HG03432 (cell line): ENCODE measurements around the gene HIP1R.
"Not testable (repeated sequence)": the region's sequence is repeated elsewhere in the genome, so short reads cannot be mapped to it uniquely, and the experiment has no call there.

Source experiments
- ATAC-seq: cut with Tn5 transposase; IDR thresholded peaks from one replicate; pipeline ENCODE4 v1.9.1; 2021; ENCODE audit warnings: mild to moderate bottlenecking, moderate library complexity; ENCODE audit not compliant: unreplicated experiment

The HIP1R gene

DNA sequence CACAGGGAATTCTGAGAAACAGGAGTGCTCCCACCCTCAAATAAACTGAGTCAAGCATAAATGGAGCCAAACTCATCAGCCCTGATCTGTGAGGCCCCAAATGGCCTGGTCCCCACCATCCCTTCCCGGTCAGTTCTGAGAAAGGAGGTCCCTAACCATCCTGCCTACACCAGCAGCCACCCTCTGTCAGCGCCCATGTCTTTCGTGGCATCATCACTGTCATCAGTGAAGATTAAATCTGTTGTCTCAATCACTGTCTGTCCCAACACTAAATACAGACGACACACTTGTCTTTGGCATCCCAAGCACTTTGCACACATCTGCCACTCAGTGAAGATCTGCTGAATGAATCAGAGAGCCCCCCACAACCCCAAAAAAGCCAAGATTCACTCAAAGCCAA lies 38.3 kb downstream of the HIP1R start:
- ATAC-seq: no peak

DNA sequence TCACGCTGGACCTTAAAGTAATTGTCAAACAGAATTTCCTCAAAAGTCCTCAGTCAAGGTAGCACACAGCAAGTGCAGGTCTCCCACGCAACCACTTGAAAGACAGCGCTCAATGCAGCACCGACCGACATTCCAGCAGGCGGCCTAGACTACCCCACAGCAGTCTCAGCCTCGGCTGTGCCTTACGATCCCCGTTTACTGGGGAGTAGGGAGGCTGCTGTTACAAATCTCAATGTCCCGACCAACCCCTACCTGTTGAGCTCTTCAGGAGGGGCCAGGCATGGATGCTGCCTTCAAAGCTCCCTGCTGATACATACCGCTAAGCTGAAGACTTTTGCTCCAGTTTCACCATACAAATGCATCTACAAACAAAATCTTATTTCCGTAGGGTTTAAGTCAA lies 38.8 kb downstream of the HIP1R start:
- no peak for ATAC-seq

DNA sequence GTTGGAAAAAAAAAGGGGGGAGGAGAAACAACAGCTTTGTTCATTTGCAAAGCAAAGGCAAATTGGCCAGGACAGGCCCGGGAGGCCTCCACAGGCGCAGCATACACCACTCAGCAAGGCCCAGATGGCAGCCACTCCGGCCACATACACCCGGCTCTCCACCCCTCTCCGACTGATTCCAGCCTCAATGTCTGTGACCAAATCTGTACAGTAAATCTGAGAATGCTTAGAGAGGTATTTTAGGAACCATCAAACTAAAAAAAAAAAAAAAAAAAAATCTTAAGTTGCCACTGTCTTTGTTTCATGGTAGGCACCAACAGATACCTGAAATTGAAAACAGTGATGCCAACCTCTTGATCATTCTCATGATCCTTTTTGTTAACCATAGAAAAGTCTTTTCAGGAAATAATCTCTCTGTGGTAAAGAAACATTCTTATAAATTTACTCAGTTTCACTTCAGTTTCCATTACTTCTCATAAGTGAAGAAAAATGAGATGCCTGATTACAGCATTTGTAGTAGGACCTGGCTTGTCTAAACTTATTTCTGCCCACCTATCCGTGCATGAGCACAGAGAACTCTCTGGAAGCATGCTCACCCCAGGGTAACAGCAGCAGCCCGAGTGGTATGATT lies 40.4 kb downstream of the HIP1R start:
- ATAC-seq: peak; percentile 70

DNA sequence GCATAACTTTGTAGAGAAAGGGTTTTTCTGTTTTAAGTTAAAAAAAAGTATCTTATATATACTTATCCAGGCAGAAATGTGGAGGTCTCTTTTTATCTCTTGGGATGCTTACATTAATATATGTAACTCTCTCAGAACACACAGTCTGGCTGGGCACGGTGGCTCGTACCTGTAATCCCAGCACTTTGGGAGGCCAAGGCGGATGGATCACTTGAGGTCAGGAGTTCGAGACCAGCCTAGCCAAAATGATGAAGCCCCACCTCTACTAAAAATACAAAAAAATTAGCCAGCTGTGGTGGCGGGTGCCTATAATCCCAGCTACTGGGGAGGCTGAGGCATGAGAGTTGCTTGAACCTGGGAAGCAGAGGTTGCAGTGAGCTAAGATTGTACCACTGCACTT lies 41.0 kb downstream of the HIP1R start:
- not testable (repeated sequence) for ATAC-seq

DNA sequence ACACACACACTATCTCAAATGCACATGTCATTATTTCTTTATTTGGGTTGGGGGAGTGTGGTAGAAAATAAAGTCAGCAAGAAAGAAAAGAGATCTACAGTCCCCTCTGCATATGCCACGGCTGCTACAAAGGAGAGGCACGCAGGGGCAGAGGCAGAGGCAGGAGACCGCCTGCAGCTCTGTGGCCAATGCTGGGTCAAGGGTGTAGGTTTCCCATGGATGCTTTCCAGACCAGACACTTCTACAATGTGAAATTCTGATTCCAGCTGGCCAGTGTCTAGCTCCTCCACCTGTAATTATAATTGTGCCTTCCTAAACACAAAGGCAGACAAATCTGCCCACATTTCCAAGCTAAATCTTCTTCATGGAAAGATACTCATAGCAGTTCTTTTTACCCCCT lies 41.5 kb downstream of the HIP1R start:
- ATAC-seq: no peak

DNA sequence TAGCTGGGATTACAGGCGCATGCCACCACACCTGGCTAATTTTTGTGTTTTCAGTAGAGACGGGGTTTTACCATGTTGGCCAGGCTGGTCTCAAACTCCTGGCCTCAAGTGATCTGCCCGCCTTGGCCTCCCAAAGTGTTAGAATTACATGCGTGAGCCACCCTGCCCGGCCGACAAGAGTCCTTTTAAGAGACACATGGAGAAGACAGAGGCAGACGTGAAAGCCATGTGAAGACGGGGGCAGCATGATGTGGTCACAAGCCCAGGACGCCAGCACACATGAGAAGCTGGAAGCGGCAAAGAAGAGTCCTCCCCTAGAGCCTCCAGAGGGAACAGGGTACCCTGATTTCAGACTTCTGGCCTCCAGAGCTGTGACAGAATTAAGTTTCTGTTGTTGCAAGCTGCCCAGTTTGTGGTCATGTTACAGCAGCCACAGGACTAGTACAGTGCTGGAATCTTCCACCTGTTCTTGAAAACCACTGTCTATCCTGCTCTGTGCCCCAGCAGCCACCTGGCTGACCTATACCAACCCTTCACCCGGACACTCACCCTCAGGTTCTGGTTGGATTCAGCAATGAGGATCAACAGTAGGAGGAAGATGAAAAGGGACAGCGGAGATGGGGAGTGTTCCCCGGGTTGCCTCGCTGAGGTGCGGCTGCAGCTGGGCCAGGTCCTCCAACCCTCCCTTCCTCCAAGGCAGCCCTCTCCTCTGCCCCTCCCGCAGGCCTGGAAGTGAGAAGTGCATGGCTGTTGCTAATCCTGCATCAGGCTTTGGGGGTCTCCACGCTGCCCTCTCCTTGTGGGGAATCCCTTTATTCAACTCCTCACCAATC lies 43.7 kb downstream of the HIP1R start:
- ATAC-seq: no peak

DNA sequence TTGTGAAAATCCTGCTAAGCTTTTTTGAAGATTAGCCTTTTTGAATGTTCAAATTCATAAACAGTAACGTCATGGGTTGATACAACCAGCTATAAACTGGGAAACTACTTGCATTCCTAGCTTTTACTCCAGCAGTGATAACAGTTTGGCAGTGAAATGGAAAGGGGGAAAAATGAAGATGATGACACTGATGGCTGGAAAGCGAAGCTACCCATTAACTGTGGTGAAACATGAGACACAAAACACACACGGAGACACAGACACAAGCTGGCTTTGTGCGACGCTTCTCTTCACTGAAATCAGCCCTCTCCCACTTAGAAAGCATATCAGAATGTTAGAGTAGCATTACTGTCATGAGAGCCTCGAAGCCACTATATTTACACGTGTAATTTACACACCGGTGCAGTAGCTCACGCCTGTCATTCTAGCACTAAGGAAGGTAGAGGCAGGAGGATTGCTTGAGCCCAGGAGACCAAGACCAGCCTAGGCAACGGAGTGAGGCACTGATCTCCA lies 45.0 kb downstream of the HIP1R start:
- ATAC-seq: no peak

DNA sequence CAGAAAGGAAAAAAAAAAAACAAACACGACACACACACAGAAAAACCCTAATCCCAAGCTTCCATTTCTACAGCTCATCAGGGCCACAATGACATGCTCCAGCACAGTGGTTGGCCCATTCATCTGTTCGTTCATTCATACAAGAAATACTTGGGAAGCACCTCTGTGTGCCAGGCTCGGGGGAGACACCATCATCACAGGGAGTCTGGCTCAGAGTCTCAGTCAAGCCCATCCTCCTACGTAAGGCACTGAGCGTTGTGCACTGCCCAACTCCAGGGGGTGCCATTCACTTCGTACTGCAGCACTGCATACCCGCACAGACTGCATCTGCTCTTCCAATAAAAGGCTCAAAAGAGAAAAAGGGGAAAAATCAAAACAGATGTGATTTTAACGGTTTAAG lies 45.4 kb downstream of the HIP1R start:
- no peak for ATAC-seq

DNA sequence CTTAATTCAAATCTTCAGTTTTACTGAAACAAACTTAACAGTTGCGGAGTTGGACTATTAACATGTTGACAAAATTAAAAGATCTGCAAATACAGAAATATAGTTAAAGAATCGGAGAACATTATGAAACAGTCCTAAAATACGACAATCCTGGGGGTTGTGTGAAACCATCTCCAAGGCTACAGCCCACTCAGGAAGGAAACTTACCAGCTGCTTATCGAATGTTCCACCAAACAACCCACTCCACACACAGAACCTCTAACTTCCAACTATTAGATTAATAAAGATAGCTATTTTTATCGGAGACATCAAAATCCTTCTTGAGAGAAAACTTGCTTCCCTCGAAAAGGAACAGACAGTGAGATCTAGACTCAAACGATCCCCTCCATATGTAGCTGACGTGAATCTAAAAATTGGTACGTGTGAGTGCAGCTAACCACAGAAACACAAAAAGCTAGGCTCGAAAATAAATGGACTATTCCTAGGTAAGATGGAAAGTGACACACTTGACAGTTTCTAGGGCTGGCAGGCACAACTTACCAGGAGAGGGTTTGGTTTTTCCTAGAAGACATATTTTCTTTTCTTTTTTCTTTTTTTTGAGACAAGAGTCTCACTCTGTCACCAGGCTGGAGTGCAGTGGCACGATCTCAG lies 47.8 kb downstream of the HIP1R start:
- no peak for ATAC-seq

DNA sequence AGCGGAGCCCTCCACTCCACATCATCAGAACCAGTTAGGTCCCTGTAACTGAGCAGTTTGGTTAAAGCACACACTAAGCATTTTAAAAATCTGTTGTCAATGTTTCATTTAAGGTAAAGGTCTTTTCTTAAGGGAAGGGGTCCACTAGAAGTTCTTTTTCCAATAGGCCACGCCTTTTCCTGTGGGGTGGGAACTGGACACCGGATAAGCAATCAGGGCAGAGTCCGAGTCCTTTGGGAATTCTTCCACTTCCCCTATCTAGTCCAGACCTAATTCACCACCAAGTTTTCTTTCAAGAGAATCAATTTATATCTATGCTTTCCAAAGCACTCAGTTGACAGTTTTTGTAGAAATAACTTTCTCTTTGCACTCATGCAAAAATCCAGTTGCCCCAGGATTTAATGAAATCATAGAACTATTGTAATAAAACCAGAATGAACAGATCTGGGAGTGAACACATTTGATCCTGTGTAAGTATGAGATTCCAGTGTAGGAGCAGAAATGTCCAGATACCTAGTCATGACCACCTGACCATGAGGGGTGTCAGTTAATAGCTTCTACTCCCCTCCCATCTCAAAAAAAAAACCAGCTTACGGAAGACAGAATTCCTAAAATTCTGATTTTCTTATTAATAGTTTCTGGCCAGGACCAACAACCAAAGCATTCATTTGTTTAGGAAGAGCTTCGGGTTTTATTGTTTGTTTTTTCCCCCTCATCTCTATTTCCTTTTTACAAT lies 49.0 kb downstream of the HIP1R start:
- no peak for ATAC-seq

DNA sequence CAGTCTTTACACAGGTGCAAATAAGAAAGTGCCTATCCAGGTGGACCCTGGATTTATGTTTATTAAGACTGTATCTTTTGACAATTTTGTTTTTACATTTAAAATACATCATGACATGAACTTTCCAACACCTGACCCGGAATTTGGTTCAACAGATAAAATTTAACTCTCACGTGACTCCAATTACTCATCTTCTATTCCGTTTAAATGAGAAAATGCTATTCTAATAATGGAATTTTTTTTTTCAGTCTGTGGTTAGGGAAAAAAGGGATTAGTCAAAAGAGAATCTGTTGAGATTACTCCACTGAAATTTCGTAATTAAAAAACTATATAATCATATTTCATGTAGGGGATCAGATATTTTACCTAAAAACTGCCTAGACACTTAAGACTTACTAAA lies 49.6 kb downstream of the HIP1R start:
- no peak for ATAC-seq

DNA sequence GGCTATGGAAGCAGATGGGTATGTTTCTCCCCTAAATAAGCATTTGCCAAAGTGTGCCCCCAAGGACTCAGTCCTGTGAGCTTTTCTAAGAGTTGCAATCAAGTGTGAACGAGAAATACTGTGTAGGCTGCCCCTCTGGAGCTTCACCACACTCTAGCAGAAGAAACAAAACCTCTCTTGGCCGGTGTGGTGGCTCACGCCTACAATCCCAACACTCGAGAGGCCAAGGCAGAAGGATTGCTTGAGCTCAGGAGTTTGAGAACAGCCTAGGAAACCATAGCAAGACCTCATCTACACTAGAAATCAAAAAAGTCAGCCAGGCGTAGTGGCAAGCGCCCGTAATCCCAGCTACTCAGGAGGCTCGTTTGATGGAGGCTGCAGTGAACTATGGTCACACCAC lies 50.9 kb downstream of the HIP1R start:
- ATAC-seq: no peak

DNA sequence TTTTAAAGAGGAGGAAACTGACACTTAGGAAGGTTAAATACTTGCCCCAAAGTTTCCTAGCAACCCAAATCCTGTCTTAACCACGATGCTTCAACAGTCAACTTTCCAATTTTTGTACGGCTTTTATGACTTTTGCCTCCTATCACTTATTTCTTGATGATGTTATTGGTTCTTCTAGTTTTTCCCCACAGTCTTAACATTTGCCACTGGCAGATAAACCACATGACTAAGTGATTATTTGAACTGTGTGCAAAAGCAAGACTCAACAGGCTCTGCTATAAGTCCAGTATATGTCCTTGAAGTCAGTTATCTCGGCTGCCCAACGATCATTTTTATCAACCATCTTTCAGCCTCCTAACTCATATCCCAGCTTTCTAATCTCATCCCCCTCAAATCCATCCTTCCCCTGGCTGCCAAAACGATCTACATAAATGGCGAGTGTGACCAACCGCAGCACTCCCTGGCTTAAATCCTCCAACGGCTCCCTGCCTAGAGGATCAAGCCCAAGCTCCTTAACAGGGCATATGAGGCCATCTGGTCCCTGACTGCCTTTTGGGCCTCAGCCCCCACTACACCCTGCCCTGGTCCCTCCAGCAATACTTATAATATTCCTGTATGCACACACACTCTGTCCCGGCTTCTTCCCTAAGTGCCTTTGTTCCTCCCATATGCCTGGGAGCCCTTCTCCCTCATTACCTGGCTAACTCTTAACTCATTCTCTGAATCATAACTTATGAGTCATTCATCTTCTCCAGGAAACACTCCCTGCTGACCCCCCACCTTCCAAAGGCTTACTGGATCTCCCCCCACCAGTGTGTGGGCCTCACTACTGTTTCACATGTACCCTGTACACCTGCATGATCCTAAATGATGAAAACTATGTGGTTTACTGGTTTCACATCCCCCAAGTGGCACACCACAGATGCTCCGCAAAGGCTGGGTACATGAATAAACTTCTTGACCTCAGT lies 51.9 kb downstream of the HIP1R start:
- peak; percentile 70 for ATAC-seq

DNA sequence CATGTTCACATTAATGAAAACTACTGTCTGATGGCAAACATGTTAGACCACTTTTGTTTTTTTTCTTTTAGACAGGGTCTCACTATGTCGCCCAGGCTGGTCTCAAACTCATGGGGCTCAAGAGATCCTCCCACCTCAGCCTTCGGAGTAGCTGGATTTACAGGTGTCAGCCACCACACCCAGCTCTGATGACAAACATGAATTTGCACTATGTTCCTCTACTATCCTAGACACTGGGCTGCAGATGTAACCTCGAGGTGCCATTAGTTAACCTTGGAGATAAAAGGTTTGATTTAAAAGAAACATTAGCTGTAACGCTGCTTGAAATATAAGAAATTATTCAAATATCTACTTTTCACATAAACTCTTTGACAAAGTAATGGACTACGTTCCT lies 52.6 kb downstream of the HIP1R start:
- ATAC-seq: peak; percentile 33

DNA sequence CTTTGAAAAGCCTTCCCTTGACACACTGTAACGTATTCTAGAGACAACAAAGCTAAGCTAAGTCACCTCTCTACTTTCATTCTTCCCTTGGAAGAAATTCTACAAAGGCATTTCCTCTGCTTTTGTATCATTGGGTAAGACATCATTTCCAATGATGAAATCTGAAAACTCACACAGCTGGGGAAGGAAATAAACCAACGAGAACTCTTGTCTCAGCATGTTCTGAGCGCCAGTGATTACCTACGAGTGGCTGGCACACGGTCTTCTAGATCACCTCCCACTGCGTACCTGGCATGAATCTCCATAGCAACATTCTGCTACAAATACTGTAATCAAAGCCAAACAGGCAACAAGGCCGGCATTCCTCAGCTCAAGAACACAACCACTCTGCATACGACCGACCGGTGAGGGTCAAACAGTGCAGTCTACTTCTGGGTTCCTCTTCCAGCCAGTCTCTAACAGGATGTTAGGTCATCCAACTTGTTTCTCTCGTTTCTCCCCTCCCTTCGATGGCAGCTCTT lies 53.0 kb downstream of the HIP1R start:
- no peak for ATAC-seq

DNA sequence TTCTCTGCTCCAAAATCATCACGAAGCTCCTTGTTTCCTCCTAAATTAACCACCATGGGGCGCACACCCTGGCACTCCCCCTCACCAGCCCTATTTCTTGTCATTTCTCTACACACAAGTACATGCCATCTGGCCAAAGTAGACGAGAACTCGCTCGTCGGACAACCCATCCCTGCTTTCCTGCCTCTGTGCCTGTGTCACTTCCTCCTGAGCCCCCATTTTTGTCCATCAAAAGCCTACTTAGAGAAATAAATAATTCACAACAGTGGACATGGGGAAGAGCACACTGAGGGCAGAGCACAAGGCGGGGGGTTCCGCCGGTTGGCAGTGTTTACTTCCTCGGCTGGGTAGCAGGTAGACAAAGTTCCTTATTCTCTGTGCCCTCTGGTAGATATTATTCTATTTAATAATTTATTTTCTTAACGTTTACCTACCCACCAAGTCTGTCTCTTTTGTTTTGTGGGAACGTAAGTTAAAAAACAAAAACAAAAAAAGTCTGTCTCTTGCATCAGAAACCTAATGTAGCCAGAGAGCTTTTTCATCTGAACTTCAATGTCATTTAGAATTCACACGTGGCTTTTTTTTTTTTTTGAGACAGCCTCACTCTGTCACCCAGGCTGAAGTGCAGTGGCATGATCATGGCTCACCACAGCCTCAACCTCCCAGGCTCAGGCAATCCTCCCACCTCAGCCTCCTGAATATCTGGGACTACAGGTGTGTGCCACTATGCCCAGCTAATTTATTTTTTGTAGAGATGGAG lies 54.7 kb downstream of the HIP1R start:
- ATAC-seq: no peak

DNA sequence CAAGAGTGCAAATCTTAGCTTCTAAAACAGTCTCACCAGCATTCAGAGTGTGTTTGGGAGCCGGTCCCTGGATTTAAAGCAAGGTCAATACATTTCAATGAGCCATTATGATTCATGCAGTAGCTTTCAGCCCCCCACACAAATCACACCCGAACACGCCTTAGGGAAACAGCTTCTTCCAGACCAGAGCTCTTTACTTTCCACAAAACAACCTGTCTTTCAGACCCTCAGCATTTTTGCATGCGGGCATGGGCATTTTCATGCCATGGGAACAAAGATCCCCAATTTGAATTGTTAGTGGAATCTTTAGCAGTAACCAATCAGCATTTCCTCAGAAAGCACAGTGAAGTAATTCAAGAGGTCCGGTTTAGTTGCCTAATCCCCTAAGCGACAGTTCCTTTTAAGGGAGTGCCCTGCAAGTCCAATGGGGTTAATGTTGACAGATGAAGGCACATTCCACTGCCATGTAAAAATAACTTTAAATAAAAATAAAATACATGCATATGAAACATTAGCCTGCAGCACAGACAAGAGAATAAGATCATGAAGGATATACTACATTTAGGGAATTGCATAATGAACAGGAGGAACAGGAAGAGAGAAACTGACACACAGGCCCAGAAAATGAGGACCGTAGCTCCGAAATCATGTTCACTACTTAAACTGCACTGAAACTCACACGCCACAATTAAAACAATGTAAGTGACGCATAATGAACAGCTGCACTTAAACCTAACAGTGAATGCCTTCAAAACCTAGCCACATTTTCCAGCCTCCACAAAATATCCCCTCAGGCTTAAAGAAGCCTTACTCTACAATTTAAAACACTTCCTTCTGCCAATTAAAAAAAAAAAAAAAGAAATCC lies 56.6 kb downstream of the HIP1R start:
- ATAC-seq: no peak

DNA sequence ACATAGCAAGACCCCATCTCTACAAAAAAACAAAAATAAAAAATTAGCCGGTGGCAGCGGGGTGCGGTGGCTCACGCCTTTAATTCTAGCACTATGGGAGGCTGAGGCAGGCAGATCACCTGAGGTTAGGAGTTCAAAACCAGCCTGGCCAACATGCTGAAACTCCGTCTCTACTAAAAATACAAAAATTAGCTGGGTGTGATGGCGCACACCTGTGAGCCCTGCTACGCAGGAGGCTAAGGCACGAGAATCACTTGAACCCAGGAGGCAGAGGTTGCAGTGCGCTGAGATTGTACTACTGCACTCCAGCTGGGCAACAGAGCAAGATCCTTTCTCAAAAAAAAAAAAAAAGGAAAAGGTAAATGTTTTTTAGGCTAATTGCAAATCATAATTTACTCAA lies 57.5 kb downstream of the HIP1R start:
- ATAC-seq: not testable (repeated sequence)
